Astrocyte of the spinal cord (primary cell): ENCODE measurements around the gene PER1.

Experiments
- DNase-seq: peaks from one replicate; pipeline ENCODE4 v3.0.0; 2011; ENCODE audit warnings: low read depth, low spot score
- H3K4me3 ChIP-seq: 2 replicates; pipeline ENCODE4 v1.5.1; 2011; ENCODE audit warnings: low read depth, mild to moderate bottlenecking, low read length, moderate library complexity
- CTCF ChIP-seq: IDR thresholded peaks from 2 replicates; pipeline ENCODE4 v1.5.1; 2012; ENCODE audit warnings: low read depth, mild to moderate bottlenecking, low read length, inconsistent platforms
- in situ Hi-C: cut with HindIII; loops from 2 replicates; pipeline ENCODE4 v1.10.0; 2017; ENCODE audit warnings: low sequenced_read_pairs

The PER1 gene

GRCh38 chr17:8161289-8162232, 9.4 kb upstream of the PER1 start:
- in situ Hi-C loops: no loop called here
- no peak for TF ChIP-seq CTCF
- no peak for DNase-seq
- H3K4me3 ChIP-seq: peak overlapping the region; percentile 94

GRCh38 chr17:8160741-8161221, 8.6 kb upstream of the PER1 start:
- no peak for TF ChIP-seq CTCF
- DNase-seq: no peak
- H3K4me3 ChIP-seq: no peak overlapping the region
- in situ Hi-C loops: no loop called here

GRCh38 chr17:8160224-8160577, 8.0 kb upstream of the PER1 start:
- TF ChIP-seq CTCF: no peak
- no peak overlapping the region for H3K4me3 ChIP-seq
- DNase-seq: no peak
- in situ Hi-C loops: no loop called here

GRCh38 chr17:8159459-8160223, 7.4 kb upstream of the PER1 start:
- in situ Hi-C loops: no loop called here
- no peak for TF ChIP-seq CTCF
- no peak for DNase-seq
- H3K4me3 ChIP-seq: no peak overlapping the region

GRCh38 chr17:8159032-8159400, 6.8 kb upstream of the PER1 start:
- no peak overlapping the region for H3K4me3 ChIP-seq
- no peak for DNase-seq
- in situ Hi-C loops: no loop called here
- no peak for TF ChIP-seq CTCF

GRCh38 chr17:8158267-8159031, 6.2 kb upstream of the PER1 start:
- peak; percentile 87 for TF ChIP-seq CTCF
- DNase-seq: peak; percentile 92

More at GRCh38 chr17:8158267-8159031, 6.2 kb upstream of the PER1 start:
- H3K4me3 ChIP-seq: no peak overlapping the region
- in situ Hi-C loops: no loop called here
